ENCODE measurements around the gene SHANK3. TPM values are rescaled to one million over a fixed set of nuclear protein-coding genes. Genes with fewer than 3 reads are reported as not detected.

Gene SHANK3
- total and polyA plus RNA-seq, 2 of the 8 experiments (the other 6 are each of a cell fraction or from before 2014, with no cell fraction given), result 1.5 to 6.0 TPM

Small RNAs within 50 kb of the gene (small RNA-seq; reads per million reads assigned to genes)
- not detected for gene RF00019 (ENCODE audit: insufficient read depth)
- not detected for gene RNU6-409P (ENCODE audit: insufficient read depth)

Other genes starting within 250 kb of the SHANK3 start
- 68.4 and 71.5 TPM in 2 replicates for gene SBF1, start 197.8 kb upstream of the SHANK3 start, total RNA-seq (2021; fragmentation: NEBNext Ultra II Directional; extraction: Animal tissue kit (Norgen Biotek cat#: 25700))
- gene SBF1, start 197.8 kb upstream of the SHANK3 start, polyA plus RNA-seq (2011; rRNA removed), result 29.1 and 53.7 TPM in 2 replicates
- gene ADM2, start 191.3 kb upstream of the SHANK3 start, total RNA-seq (2021; fragmentation: NEBNext Ultra II Directional; extraction: Animal tissue kit (Norgen Biotek cat#: 25700)), result 7.5 and 8.0 TPM in 2 replicates
- gene ADM2, start 191.3 kb upstream of the SHANK3 start, polyA plus RNA-seq (2011; rRNA removed), result 3.3 and 6.8 TPM in 2 replicates
- 0.30 and 0.33 TPM in 2 replicates for gene MIOX, start 186.0 kb upstream of the SHANK3 start, total RNA-seq (2021; fragmentation: NEBNext Ultra II Directional; extraction: Animal tissue kit (Norgen Biotek cat#: 25700))
- gene MIOX, start 186.0 kb upstream of the SHANK3 start, polyA plus RNA-seq (2011; rRNA removed), result 0.32 and 0.57 TPM in 2 replicates
- gene LMF2, start 165.1 kb upstream of the SHANK3 start, total RNA-seq (2021; fragmentation: NEBNext Ultra II Directional; extraction: Animal tissue kit (Norgen Biotek cat#: 25700)), result 31.3 and 34.3 TPM in 2 replicates
- 62.9 and 80.4 TPM in 2 replicates for gene LMF2, start 165.1 kb upstream of the SHANK3 start, polyA plus RNA-seq (2011; rRNA removed)
- 62.2 and 70.4 TPM in 2 replicates for gene NCAPH2, start 164.6 kb upstream of the SHANK3 start, total RNA-seq (2021; fragmentation: NEBNext Ultra II Directional; extraction: Animal tissue kit (Norgen Biotek cat#: 25700))
- gene NCAPH2, start 164.6 kb upstream of the SHANK3 start, polyA plus RNA-seq (2011; rRNA removed), result 73.8 and 81.6 TPM in 2 replicates
- gene SCO2, start 147.2 kb upstream of the SHANK3 start, total RNA-seq (2021; fragmentation: NEBNext Ultra II Directional; extraction: Animal tissue kit (Norgen Biotek cat#: 25700)), result 2.2 TPM in 1 of 2 replicates, not detected in the other
- 2.0 and 2.5 TPM in 2 replicates for gene SCO2, start 147.2 kb upstream of the SHANK3 start, polyA plus RNA-seq (2011; rRNA removed)
- 0.43 and 0.46 TPM in 2 replicates for gene TYMP, start 142.8 kb upstream of the SHANK3 start, total RNA-seq (2021; fragmentation: NEBNext Ultra II Directional; extraction: Animal tissue kit (Norgen Biotek cat#: 25700))
- 0.48 and 0.83 TPM in 2 replicates for gene TYMP, start 142.8 kb upstream of the SHANK3 start, polyA plus RNA-seq (2011; rRNA removed)
- gene KLHDC7B, start 126.9 kb upstream of the SHANK3 start, total RNA-seq (2021; fragmentation: NEBNext Ultra II Directional; extraction: Animal tissue kit (Norgen Biotek cat#: 25700)), result not detected in 2 replicates
- not detected in 2 replicates for gene KLHDC7B, start 126.9 kb upstream of the SHANK3 start, polyA plus RNA-seq (2011; rRNA removed)
- gene SYCE3, start 109.9 kb upstream of the SHANK3 start, total RNA-seq (2021; fragmentation: NEBNext Ultra II Directional; extraction: Animal tissue kit (Norgen Biotek cat#: 25700)), result not detected in 2 replicates
- gene SYCE3, start 109.9 kb upstream of the SHANK3 start, polyA plus RNA-seq (2011; rRNA removed), result 1.9 and 2.9 TPM in 2 replicates
- gene CPT1B, start 94.4 kb upstream of the SHANK3 start, total RNA-seq (2021; fragmentation: NEBNext Ultra II Directional; extraction: Animal tissue kit (Norgen Biotek cat#: 25700)), result 33.1 and 36.2 TPM in 2 replicates
- gene CPT1B, start 94.4 kb upstream of the SHANK3 start, polyA plus RNA-seq (2011; rRNA removed), result 34.2 and 47.7 TPM in 2 replicates
- 42.2 and 51.8 TPM in 2 replicates for gene CHKB, start 90.0 kb upstream of the SHANK3 start, total RNA-seq (2021; fragmentation: NEBNext Ultra II Directional; extraction: Animal tissue kit (Norgen Biotek cat#: 25700))
- 27.9 and 28.4 TPM in 2 replicates for gene CHKB, start 90.0 kb upstream of the SHANK3 start, polyA plus RNA-seq (2011; rRNA removed)
- 5.5 and 6.7 TPM in 2 replicates for gene MAPK8IP2, start 72.0 kb upstream of the SHANK3 start, total RNA-seq (2021; fragmentation: NEBNext Ultra II Directional; extraction: Animal tissue kit (Norgen Biotek cat#: 25700))
- 1.5 and 1.7 TPM in 2 replicates for gene MAPK8IP2, start 72.0 kb upstream of the SHANK3 start, polyA plus RNA-seq (2011; rRNA removed)
- 7.7 and 9.8 TPM in 2 replicates for gene ARSA, start 44.7 kb upstream of the SHANK3 start, total RNA-seq (2021; fragmentation: NEBNext Ultra II Directional; extraction: Animal tissue kit (Norgen Biotek cat#: 25700))
- 10.1 and 14.3 TPM in 2 replicates for gene ARSA, start 44.7 kb upstream of the SHANK3 start, polyA plus RNA-seq (2011; rRNA removed)
- gene ACR, start 65.4 kb downstream of the SHANK3 start, total RNA-seq (2021; fragmentation: NEBNext Ultra II Directional; extraction: Animal tissue kit (Norgen Biotek cat#: 25700)), result 0.56 TPM in 1 of 2 replicates, not detected in the other
- 0.05 TPM in 1 of 2 replicates, not detected in the other for gene ACR, start 65.4 kb downstream of the SHANK3 start, polyA plus RNA-seq (2011; rRNA removed)
- 16.2 and 17.1 TPM in 2 replicates for gene RABL2B, start 110.8 kb downstream of the SHANK3 start, total RNA-seq (2021; fragmentation: NEBNext Ultra II Directional; extraction: Animal tissue kit (Norgen Biotek cat#: 25700))
- 26.5 and 26.9 TPM in 2 replicates for gene RABL2B, start 110.8 kb downstream of the SHANK3 start, polyA plus RNA-seq (2011; rRNA removed)